T-helper 2 cell treated with Interferon-gamma antibody and Interleukin-4, amounts not matched to agents 5 μg/mL and 100 μg/mL, for 36 hours (primary cell): ENCODE results near the gene C19orf53.
"Not testable (repeated sequence)": the region's sequence is repeated elsewhere in the genome, so short reads cannot be mapped to it uniquely, and the experiment has no call there.

Experiments used
- DNase-seq: peaks from one replicate; pipeline ENCODE4 v3.0.0; 2021; ENCODE audit warnings: low spot score
- H3K27ac Mint-ChIP-seq: one replicate; pipeline ENCODE4 v1.8.0; 2021; ENCODE audit warnings: mild to moderate bottlenecking, mixed read lengths
- H3K27me3 Mint-ChIP-seq: one replicate; pipeline ENCODE4 v1.8.0; 2021; ENCODE audit warnings: low read depth, mixed read lengths
- H3K36me3 Mint-ChIP-seq: one replicate; pipeline ENCODE4 v1.8.0; 2021; ENCODE audit warnings: low read depth, mixed read lengths
- H3K4me1 Mint-ChIP-seq: one replicate; pipeline ENCODE4 v1.8.0; 2021; ENCODE audit warnings: low read depth, mixed read lengths
- H3K4me3 Mint-ChIP-seq: one replicate; pipeline ENCODE4 v1.8.0; 2022; ENCODE audit warnings: mild to moderate bottlenecking, moderate library complexity, mixed read lengths
- H3K9me3 Mint-ChIP-seq: one replicate; pipeline ENCODE4 v1.8.0; 2021; ENCODE audit warnings: mixed read lengths

Gene C19orf53

GRCh38 chr19:13751436-13751835 is 22.8 kb upstream of the C19orf53 start:
- peaks cover 7% of the 10 kb centered on the region for H3K9me3 Mint-ChIP-seq
- peak overlapping the region; percentile 7 for H3K27ac Mint-ChIP-seq
- no peak overlapping the region for H3K4me3 Mint-ChIP-seq
- H3K4me1 Mint-ChIP-seq: peaks cover 22% of the 10 kb centered on the region
- DNase-seq: no peak
- peaks cover 31% of the 10 kb centered on the region for H3K36me3 Mint-ChIP-seq
- no peaks in the 10 kb centered on the region for H3K27me3 Mint-ChIP-seq

- Mint-ChIP-seq H3K36me3 (peaks cover 46% of the 10 kb centered on the region), H3K4me1 (peaks cover 14% of the 10 kb centered on the region)
- H3K27me3 Mint-ChIP-seq, DNase-seq, H3K4me3 Mint-ChIP-seq, H3K27ac Mint-ChIP-seq, H3K9me3 Mint-ChIP-seq: not testable (repeated sequence)
Measured at GRCh38 chr19:13753622-13754021, 20.6 kb upstream of the C19orf53 start.

GRCh38 chr19:13756210-13756609 is 18.0 kb upstream of the C19orf53 start:
- H3K36me3 Mint-ChIP-seq: peaks cover 40% of the 10 kb centered on the region
- H3K4me1 Mint-ChIP-seq: peaks cover 1% of the 10 kb centered on the region
- H3K4me3 Mint-ChIP-seq: no peak overlapping the region
- H3K27ac Mint-ChIP-seq: no peak overlapping the region
- DNase-seq: no peak
- no peaks in the 10 kb centered on the region for H3K9me3 Mint-ChIP-seq
- H3K27me3 Mint-ChIP-seq: no peaks in the 10 kb centered on the region

GRCh38 chr19:13757805-13758772 is 16.2 kb upstream of the C19orf53 start:
- DNase-seq: no peak
- Mint-ChIP-seq H3K36me3 (peaks cover 44% of the 10 kb centered on the region), H3K27ac (no peak overlapping the region), H3K4me3 (no peak overlapping the region), H3K9me3 (no peaks in the 10 kb centered on the region), H3K4me1 (no peaks in the 10 kb centered on the region), H3K27me3 (no peaks in the 10 kb centered on the region)

- H3K4me3 Mint-ChIP-seq: no peak overlapping the region
- no peak overlapping the region for H3K27ac Mint-ChIP-seq
- peaks cover 1% of the 10 kb centered on the region for H3K4me1 Mint-ChIP-seq
- H3K9me3 Mint-ChIP-seq: no peaks in the 10 kb centered on the region
- DNase-seq: no peak
- peaks cover 43% of the 10 kb centered on the region for H3K36me3 Mint-ChIP-seq
- no peaks in the 10 kb centered on the region for H3K27me3 Mint-ChIP-seq
Measured at GRCh38 chr19:13758795-13759194, 15.5 kb upstream of the C19orf53 start.

- DNase-seq: no peak
- H3K4me3 Mint-ChIP-seq: no peak overlapping the region
- H3K9me3 Mint-ChIP-seq: no peaks in the 10 kb centered on the region
- peaks cover 34% of the 10 kb centered on the region for H3K36me3 Mint-ChIP-seq
- no peak overlapping the region for H3K27ac Mint-ChIP-seq
- H3K27me3 Mint-ChIP-seq: no peaks in the 10 kb centered on the region
- H3K4me1 Mint-ChIP-seq: peaks cover 16% of the 10 kb centered on the region
Measured at GRCh38 chr19:13761423-13761822, 12.8 kb upstream of the C19orf53 start.

- no peak for DNase-seq
- Mint-ChIP-seq H3K4me1 (peaks cover 17% of the 10 kb centered on the region), H3K27me3 (no peaks in the 10 kb centered on the region), H3K4me3 (no peak overlapping the region), H3K36me3 (peaks cover 26% of the 10 kb centered on the region), H3K27ac (no peak overlapping the region), H3K9me3 (no peaks in the 10 kb centered on the region)
Measured at GRCh38 chr19:13762635-13763235, 11.5 kb upstream of the C19orf53 start.

- Mint-ChIP-seq H3K9me3 (no peaks in the 10 kb centered on the region), H3K4me1 (peaks cover 17% of the 10 kb centered on the region), H3K4me3 (peak overlapping the region; percentile 86), H3K27me3 (no peaks in the 10 kb centered on the region), H3K36me3 (peaks cover 25% of the 10 kb centered on the region), H3K27ac (peak overlapping the region; percentile 57)
- DNase-seq: no peak
Measured at GRCh38 chr19:13763265-13763664, 11.0 kb upstream of the C19orf53 start.

- Mint-ChIP-seq H3K36me3 (peaks cover 20% of the 10 kb centered on the region), H3K4me1 (peaks cover 17% of the 10 kb centered on the region), H3K9me3 (no peaks in the 10 kb centered on the region), H3K27ac (peak within 1 kb of the TSS; percentile 83), H3K4me3 (peak within 1 kb of the TSS; percentile 91), H3K27me3 (no peaks in the 10 kb centered on the region)
- peak; percentile 42 for DNase-seq
Measured at GRCh38 chr19:13764101-13764807, 10.0 kb upstream of the C19orf53 start, which contains the start of gene MRI1. MRI1 (plus strand) TSS chr19:13764522; CDS start chr19:13764589, 67 bp downstream.

GRCh38 chr19:13764821-13765394 is 9.3 kb upstream of the C19orf53 start:
- Mint-ChIP-seq H3K4me1 (peaks cover 17% of the 10 kb centered on the region), H3K4me3 (peak overlapping the region; percentile 91), H3K27ac (peak overlapping the region; percentile 83), H3K36me3 (peaks cover 21% of the 10 kb centered on the region), H3K27me3 (no peaks in the 10 kb centered on the region), H3K9me3 (no peaks in the 10 kb centered on the region)
- peak; percentile 24 for DNase-seq

- Mint-ChIP-seq H3K4me1 (peaks cover 17% of the 10 kb centered on the region), H3K27ac (peak overlapping the region; percentile 83), H3K9me3 (no peaks in the 10 kb centered on the region), H3K36me3 (peaks cover 23% of the 10 kb centered on the region), H3K27me3 (no peaks in the 10 kb centered on the region), H3K4me3 (peak overlapping the region; percentile 91)
- DNase-seq: no peak
Measured at GRCh38 chr19:13765395-13766094, 8.7 kb upstream of the C19orf53 start.

- Mint-ChIP-seq H3K4me1 (peaks cover 17% of the 10 kb centered on the region), H3K36me3 (peaks cover 23% of the 10 kb centered on the region), H3K4me3 (peak overlapping the region; percentile 91), H3K27ac (no peak overlapping the region), H3K27me3 (no peaks in the 10 kb centered on the region), H3K9me3 (no peaks in the 10 kb centered on the region)
- DNase-seq: no peak
Measured at GRCh38 chr19:13766095-13766481, 8.2 kb upstream of the C19orf53 start.

- H3K4me3 Mint-ChIP-seq: no peak overlapping the region
- DNase-seq: no peak
Measured at GRCh38 chr19:13768510-13768909, 5.7 kb upstream of the C19orf53 start.

More at GRCh38 chr19:13768510-13768909, 5.7 kb upstream of the C19orf53 start:
- Mint-ChIP-seq H3K27me3 (no peaks in the 10 kb centered on the region), H3K4me1 (peaks cover 17% of the 10 kb centered on the region), H3K27ac (no peak overlapping the region), H3K36me3 (peaks cover 19% of the 10 kb centered on the region), H3K9me3 (no peaks in the 10 kb centered on the region)
